ENCODE measurements around the gene APELA. TPM values are rescaled to one million over a fixed set of nuclear protein-coding genes. Genes with fewer than 3 reads are reported as not detected.

Gene APELA
- total RNA-seq, 1 experiment from 2014 or later: not detected

DNA sequence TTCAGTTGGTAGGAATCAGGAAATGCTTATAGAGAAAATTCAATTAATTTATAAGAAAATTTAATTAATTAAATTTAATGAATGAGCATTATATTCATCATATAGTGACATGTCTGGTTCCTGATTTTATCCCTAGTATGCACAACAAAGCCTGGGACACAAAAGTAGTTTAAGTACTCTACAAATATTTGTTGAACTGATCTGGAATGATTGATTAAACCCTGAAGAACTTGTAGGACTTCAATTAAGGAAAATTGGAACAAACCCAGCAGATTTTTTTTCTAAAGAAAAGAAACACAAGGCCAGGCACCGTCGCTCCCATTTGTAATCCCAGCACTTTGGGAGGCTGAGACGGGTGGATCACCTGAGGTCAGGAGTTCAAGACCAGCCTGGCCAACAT, 4.5 kb upstream of the APELA start:
- in situ Hi-C loops (cut with HindIII; ENCODE audit: low pct_unique_long_range_greater_than_20kb, low sequenced_read_pairs) (no loop called here), intact Hi-C loops (cut with micrococcal nuclease; ENCODE audit: unreplicated experiment) (no loop called here)
- ChIA-PET CTCF (no interaction called here), POLR2A (no interaction called here)
- no peaks in the 10 kb centered on the region for H3K36me3 ChIP-seq (ENCODE audit: control insufficient read depth, insufficient read depth, low read length)
- H3K4me1 ChIP-seq (ENCODE audit: control insufficient read depth, insufficient read depth, low read length): no peaks in the 10 kb centered on the region
- BruUV-seq (replicated peaks): no TSS peak
- H3K27me3 ChIP-seq (ENCODE audit: control insufficient read depth, insufficient read depth, low read length): no peaks in the 10 kb centered on the region
- H3K4me3 ChIP-seq (ENCODE audit: low read depth in 2 of 2, low read length in 2 of 2): no peak overlapping the region
- ATAC-seq (no peak), DNase-seq (ENCODE audit: low read depth, low spot score) (no peak)
- TF ChIP-seq TCF7L2 (IDR thresholded peaks at IDR 0.05; ENCODE audit: low read depth, low read length): no peak
- TF ChIP-seq, protein P1, sequence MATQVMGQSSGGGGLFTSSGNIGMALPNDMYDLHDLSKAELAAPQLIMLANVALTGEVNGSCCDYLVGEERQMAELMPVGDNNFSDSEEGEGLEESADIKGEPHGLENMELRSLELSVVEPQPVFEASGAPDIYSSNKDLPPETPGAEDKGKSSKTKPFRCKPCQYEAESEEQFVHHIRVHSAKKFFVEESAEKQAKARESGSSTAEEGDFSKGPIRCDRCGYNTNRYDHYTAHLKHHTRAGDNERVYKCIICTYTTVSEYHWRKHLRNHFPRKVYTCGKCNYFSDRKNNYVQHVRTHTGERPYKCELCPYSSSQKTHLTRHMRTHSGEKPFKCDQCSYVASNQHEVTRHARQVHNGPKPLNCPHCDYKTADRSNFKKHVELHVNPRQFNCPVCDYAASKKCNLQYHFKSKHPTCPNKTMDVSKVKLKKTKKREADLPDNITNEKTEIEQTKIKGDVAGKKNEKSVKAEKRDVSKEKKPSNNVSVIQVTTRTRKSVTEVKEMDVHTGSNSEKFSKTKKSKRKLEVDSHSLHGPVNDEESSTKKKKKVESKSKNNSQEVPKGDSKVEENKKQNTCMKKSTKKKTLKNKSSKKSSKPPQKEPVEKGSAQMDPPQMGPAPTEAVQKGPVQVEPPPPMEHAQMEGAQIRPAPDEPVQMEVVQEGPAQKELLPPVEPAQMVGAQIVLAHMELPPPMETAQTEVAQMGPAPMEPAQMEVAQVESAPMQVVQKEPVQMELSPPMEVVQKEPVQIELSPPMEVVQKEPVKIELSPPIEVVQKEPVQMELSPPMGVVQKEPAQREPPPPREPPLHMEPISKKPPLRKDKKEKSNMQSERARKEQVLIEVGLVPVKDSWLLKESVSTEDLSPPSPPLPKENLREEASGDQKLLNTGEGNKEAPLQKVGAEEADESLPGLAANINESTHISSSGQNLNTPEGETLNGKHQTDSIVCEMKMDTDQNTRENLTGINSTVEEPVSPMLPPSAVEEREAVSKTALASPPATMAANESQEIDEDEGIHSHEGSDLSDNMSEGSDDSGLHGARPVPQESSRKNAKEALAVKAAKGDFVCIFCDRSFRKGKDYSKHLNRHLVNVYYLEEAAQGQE (IDR thresholded peaks at IDR 0.05; ENCODE audit: insufficient read depth in 1 of 2, low read depth in 2 of 2, low read length in 1 of 2): no peak
- TF ChIP-seq, protein P2, sequence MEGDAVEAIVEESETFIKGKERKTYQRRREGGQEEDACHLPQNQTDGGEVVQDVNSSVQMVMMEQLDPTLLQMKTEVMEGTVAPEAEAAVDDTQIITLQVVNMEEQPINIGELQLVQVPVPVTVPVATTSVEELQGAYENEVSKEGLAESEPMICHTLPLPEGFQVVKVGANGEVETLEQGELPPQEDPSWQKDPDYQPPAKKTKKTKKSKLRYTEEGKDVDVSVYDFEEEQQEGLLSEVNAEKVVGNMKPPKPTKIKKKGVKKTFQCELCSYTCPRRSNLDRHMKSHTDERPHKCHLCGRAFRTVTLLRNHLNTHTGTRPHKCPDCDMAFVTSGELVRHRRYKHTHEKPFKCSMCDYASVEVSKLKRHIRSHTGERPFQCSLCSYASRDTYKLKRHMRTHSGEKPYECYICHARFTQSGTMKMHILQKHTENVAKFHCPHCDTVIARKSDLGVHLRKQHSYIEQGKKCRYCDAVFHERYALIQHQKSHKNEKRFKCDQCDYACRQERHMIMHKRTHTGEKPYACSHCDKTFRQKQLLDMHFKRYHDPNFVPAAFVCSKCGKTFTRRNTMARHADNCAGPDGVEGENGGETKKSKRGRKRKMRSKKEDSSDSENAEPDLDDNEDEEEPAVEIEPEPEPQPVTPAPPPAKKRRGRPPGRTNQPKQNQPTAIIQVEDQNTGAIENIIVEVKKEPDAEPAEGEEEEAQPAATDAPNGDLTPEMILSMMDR (IDR thresholded peaks at IDR 0.05): no peak
- TF ChIP-seq SIN3A (IDR thresholded peaks at IDR 0.05; ENCODE audit: borderline replicate concordance, insufficient read depth, low read depth, low read length): no peak
- TF ChIP-seq POLR2AphosphoS5 (IDR thresholded peaks at IDR 0.05; ENCODE audit: low read depth, low read length): no peak
- no peak overlapping the region for H3K27ac ChIP-seq (ENCODE audit: low read length)
- H3K9me3 ChIP-seq (ENCODE audit: control insufficient read depth, insufficient read depth, low read depth, low read length): no peaks in the 10 kb centered on the region

DNA sequence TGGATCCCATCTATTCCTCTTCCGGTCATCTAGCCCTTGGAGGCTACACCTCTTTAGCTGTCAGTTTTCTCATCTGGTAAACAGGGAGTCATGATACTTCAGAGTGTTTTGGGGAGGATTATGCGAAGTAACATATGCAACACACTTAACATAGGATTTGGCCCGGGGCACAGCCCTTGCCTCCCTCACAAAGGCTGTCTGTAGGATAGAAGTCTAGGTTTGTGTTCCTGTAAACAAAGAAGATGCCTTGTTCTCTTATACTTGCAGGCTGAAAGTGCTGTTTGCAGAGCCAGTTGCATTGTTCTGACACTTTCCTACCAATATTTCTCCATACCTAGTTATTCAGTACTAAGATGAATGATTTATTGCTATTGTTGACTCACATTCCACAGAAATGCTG, 2.2 kb upstream of the APELA start:
- CTCF ChIA-PET: no interaction called here
- DNase-seq (ENCODE audit: low read depth, low spot score) (no peak), ATAC-seq (no peak)
- no peaks in the 10 kb centered on the region for H3K4me1 ChIP-seq (ENCODE audit: control insufficient read depth, insufficient read depth, low read length)
- in situ Hi-C loops (cut with HindIII; ENCODE audit: low pct_unique_long_range_greater_than_20kb, low sequenced_read_pairs) (no loop called here), intact Hi-C loops (cut with micrococcal nuclease; ENCODE audit: unreplicated experiment) (no loop called here)
- H3K27me3 ChIP-seq (ENCODE audit: control insufficient read depth, insufficient read depth, low read length): no peaks in the 10 kb centered on the region
- H3K27ac ChIP-seq (ENCODE audit: low read length): no peak overlapping the region
- BruUV-seq (replicated peaks): no TSS peak
- TF ChIP-seq SIN3A (IDR thresholded peaks at IDR 0.05; ENCODE audit: borderline replicate concordance, insufficient read depth, low read depth, low read length): no peak
- TF ChIP-seq, protein P1 (IDR thresholded peaks at IDR 0.05; ENCODE audit: insufficient read depth in 1 of 2, low read depth in 2 of 2, low read length in 1 of 2): no peak
- TF ChIP-seq, protein P2 (IDR thresholded peaks at IDR 0.05): no peak
- TF ChIP-seq POLR2AphosphoS5 (IDR thresholded peaks at IDR 0.05; ENCODE audit: low read depth, low read length): no peak
- no peak for TF ChIP-seq TCF7L2 (IDR thresholded peaks at IDR 0.05; ENCODE audit: low read depth, low read length)
- H3K4me3 ChIP-seq (ENCODE audit: low read depth in 2 of 2, low read length in 2 of 2): no peak overlapping the region
- POLR2A ChIA-PET: no interaction called here
- H3K9me3 ChIP-seq (ENCODE audit: control insufficient read depth, insufficient read depth, low read depth, low read length): no peaks in the 10 kb centered on the region
- H3K36me3 ChIP-seq (ENCODE audit: control insufficient read depth, insufficient read depth, low read length): no peaks in the 10 kb centered on the region
